Measurements from ENCODE around the gene MRPS10. TPM values are rescaled to one million over a fixed set of nuclear protein-coding genes. Genes with fewer than 3 reads are reported as not detected.

The MRPS10 gene
- total RNA-seq, 1 donor from 2014 or later: 5.4 TPM

GRCh38 chr6:42182101-42182500 lies 35.6 kb downstream of the MRPS10 start:
- Histone ChIP-seq H3K36me3 (no peaks in the 10 kb centered on the region), H3K9me3 (no peaks in the 10 kb centered on the region), H3K27ac (no peak overlapping the region), H3K4me1 (no peaks in the 10 kb centered on the region), H3K27me3 (no peaks in the 10 kb centered on the region), H3K4me3 (no peak overlapping the region)
- DNase-seq (ENCODE audit: low spot score in 2 of 2): no peak
- intact Hi-C loops (cut with DNase I): no loop called here
- TF ChIP-seq CTCF (IDR thresholded peaks at IDR 0.05): no peak

- no peak overlapping the region for H3K4me3 ChIP-seq
- H3K4me1 ChIP-seq: no peaks in the 10 kb centered on the region
- DNase-seq (ENCODE audit: low spot score in 2 of 2): no peak
- no peaks in the 10 kb centered on the region for H3K27me3 ChIP-seq
- H3K36me3 ChIP-seq: no peaks in the 10 kb centered on the region
- intact Hi-C loops (cut with DNase I): no loop called here
- no peaks in the 10 kb centered on the region for H3K9me3 ChIP-seq
- H3K27ac ChIP-seq: no peak overlapping the region
- TF ChIP-seq CTCF (IDR thresholded peaks at IDR 0.05): no peak
Measured at GRCh38 chr6:42179945-42180313, 37.7 kb downstream of the MRPS10 start.

- Histone ChIP-seq H3K27ac (no peak overlapping the region), H3K36me3 (no peaks in the 10 kb centered on the region), H3K4me1 (no peaks in the 10 kb centered on the region), H3K27me3 (no peaks in the 10 kb centered on the region), H3K9me3 (no peaks in the 10 kb centered on the region), H3K4me3 (no peak overlapping the region)
- no peak for TF ChIP-seq CTCF (IDR thresholded peaks at IDR 0.05)
- DNase-seq (ENCODE audit: low spot score in 2 of 2): no peak
- intact Hi-C loops (cut with DNase I): no loop called here
Measured at GRCh38 chr6:42179261-42179944, 38.3 kb downstream of the MRPS10 start.

GRCh38 chr6:42177514-42178364 lies 39.9 kb downstream of the MRPS10 start:
- Histone ChIP-seq H3K36me3 (no peaks in the 10 kb centered on the region), H3K27ac (no peak overlapping the region), H3K9me3 (no peaks in the 10 kb centered on the region), H3K4me3 (no peak overlapping the region), H3K4me1 (no peaks in the 10 kb centered on the region), H3K27me3 (no peaks in the 10 kb centered on the region)
- no peak for TF ChIP-seq CTCF (IDR thresholded peaks at IDR 0.05)
- DNase-seq (ENCODE audit: low spot score in 2 of 2): no peak
- intact Hi-C loops (cut with DNase I): no loop called here

- TF ChIP-seq CTCF (IDR thresholded peaks at IDR 0.05): no peak
- Histone ChIP-seq H3K4me1 (no peaks in the 10 kb centered on the region), H3K27ac (no peak overlapping the region), H3K27me3 (no peaks in the 10 kb centered on the region), H3K4me3 (no peak overlapping the region), H3K36me3 (no peaks in the 10 kb centered on the region), H3K9me3 (no peaks in the 10 kb centered on the region)
- no peak for DNase-seq (ENCODE audit: low spot score in 2 of 2)
- intact Hi-C loops (cut with DNase I): no loop called here
Measured at GRCh38 chr6:42176981-42177380, 40.7 kb downstream of the MRPS10 start.
